ENCODE results near the gene LIN37. TPM values are rescaled to one million over a fixed set of nuclear protein-coding genes. Genes with fewer than 3 reads are reported as not detected.
"Not testable (repeated sequence)": the region's sequence is repeated elsewhere in the genome, so short reads cannot be mapped to it uniquely, and the experiment has no call there.

Gene LIN37
- total RNA-seq, 2 donors from 2014 or later = 12.6 to 13.6 TPM

DNA sequence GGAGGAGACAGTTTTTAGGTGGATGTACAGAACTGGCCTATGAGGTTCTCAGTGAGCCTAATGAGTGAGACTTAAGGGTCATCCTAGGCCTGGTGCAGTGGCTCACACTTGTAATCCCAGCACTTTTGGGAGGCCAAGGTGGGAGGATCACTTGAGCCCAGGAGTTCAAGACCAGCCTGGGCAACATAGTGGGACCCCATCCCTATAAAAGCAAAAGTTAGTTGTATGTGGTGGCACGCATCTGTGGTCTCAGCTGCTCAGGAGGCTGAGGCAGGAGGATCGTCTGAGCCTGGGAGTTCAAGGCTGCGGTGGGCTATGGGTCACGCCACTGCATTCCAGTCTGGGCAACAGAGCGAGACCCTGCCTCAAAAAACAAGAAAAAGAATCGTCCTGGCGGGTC lies 24.2 kb upstream of the LIN37 start:
- not testable (repeated sequence) for ATAC-seq; H3K36me3 Mint-ChIP-seq (ENCODE audit: low read depth); H3K27me3 Mint-ChIP-seq; H3K9me3 ChIP-seq (ENCODE audit: control insufficient read depth, low read length, poor library complexity, severe bottlenecking); H3K27ac Mint-ChIP-seq; DNase-seq; H3K4me3 Mint-ChIP-seq
- H3K4me1 Mint-ChIP-seq = peaks cover 22% of the 10 kb centered on the region

DNA sequence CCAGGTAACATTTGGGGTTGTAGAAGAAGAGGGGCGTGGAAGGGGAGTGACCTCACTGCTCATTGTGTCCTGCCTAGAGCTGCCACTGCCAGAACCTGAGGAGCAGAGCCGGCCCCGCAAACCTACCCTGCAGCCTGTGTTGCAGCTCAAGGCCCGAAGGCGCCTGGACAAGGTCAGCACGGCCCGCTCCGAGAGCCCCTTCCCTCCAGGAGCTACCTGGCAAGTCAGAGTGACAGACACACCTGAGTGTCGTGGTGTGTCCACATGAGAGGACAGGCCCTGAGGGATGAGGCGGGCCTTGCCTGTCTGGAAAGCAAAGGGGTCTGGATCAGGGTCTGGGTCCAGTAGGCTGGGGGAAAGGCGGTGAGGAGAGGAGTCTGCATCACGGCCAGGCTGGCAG lies 23.8 kb upstream of the LIN37 start:
- H3K27ac Mint-ChIP-seq = no peak overlapping the region
- peaks cover 18% of the 10 kb centered on the region for H3K4me1 Mint-ChIP-seq
- H3K9me3 ChIP-seq (ENCODE audit: control insufficient read depth, low read length, poor library complexity, severe bottlenecking) = no peaks in the 10 kb centered on the region
- H3K36me3 Mint-ChIP-seq (ENCODE audit: low read depth) = peaks cover 7% of the 10 kb centered on the region
- no peak for ATAC-seq
- no peak overlapping the region for H3K4me3 Mint-ChIP-seq
- no peak for DNase-seq
- H3K27me3 Mint-ChIP-seq = no peaks in the 10 kb centered on the region

DNA sequence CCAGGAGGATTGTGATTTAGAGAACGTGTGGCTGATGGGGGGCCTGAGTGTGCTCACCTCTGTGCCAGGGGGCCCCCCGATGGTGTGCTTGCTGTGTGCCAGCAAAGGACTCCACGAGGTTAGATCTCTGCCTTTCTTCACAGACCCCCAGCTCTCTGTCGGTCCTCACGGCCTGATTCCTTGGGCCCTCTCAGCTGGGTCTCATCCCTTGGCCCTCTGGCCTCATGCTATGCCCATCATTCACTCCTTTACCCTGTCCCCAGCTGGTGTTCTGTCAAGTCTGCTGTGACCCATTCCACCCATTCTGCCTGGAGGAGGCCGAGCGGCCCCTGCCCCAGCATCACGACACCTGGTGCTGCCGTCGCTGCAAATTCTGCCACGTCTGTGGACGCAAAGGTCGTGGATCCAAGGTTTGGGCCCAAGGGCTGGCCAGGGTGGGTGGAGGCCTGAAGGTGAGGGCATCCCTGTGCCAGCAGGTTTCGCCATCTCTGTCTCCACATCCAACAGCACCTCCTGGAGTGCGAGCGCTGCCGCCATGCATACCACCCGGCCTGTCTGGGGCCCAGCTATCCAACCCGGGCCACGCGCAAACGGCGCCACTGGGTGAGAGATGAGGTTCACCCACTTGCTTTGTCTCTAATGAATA lies 23.0 kb upstream of the LIN37 start:
- H3K4me3 Mint-ChIP-seq = no peak overlapping the region
- H3K4me1 Mint-ChIP-seq = peaks cover 18% of the 10 kb centered on the region
- ATAC-seq (no peak), DNase-seq (no peak)
- peaks cover 9% of the 10 kb centered on the region for H3K36me3 Mint-ChIP-seq (ENCODE audit: low read depth)
- H3K27ac Mint-ChIP-seq = no peak overlapping the region
- no peaks in the 10 kb centered on the region for H3K27me3 Mint-ChIP-seq
- no peaks in the 10 kb centered on the region for H3K9me3 ChIP-seq (ENCODE audit: control insufficient read depth, low read length, poor library complexity, severe bottlenecking)

DNA sequence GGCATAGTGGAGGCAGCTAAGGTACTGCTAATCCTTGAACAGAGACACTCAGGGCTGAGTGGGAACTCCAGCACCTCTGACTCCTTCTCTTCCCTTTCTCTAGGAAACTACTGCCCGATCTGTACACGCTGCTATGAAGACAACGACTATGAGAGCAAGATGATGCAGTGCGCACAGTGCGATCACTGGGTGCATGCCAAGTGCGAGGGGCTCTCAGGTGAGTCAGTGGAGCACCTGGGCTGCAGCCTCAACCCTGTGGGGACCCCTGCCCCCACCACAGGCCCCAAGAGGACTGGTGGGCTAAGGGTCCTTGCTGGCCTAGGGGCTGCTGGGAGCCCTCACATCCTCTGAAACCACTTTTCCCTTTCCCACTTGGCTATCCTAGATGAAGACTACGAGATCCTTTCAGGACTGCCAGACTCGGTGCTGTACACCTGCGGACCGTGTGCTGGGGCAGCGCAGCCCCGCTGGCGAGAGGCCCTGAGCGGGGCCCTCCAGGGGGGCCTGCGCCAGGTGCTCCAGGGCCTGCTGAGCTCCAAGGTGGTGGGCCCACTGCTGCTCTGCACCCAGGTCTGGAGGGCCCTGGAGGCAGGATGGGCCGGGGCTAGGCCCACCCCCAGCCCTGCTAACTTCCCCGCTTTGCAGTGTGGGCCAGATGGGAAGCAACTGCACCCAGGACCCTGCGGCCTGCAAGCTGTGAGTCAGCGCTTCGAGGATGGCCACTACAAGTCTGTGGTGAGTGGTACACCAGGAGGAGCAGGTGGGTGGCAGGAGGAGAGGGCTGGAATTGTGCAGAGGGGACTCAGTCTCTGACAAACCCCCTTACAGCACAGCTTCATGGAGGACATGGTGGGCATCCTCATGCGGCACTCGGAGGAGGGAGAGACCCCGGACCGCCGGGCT lies 21.1 kb upstream of the LIN37 start:
- Mint-ChIP-seq H3K4me3 (no peak overlapping the region), H3K27me3 (no peaks in the 10 kb centered on the region), H3K4me1 (peaks cover 22% of the 10 kb centered on the region), H3K36me3 (ENCODE audit: low read depth) (peaks cover 14% of the 10 kb centered on the region), H3K27ac (peak overlapping the region; percentile 80)
- ATAC-seq (no peak), DNase-seq (no peak)
- no peaks in the 10 kb centered on the region for H3K9me3 ChIP-seq (ENCODE audit: control insufficient read depth, low read length, poor library complexity, severe bottlenecking)

DNA sequence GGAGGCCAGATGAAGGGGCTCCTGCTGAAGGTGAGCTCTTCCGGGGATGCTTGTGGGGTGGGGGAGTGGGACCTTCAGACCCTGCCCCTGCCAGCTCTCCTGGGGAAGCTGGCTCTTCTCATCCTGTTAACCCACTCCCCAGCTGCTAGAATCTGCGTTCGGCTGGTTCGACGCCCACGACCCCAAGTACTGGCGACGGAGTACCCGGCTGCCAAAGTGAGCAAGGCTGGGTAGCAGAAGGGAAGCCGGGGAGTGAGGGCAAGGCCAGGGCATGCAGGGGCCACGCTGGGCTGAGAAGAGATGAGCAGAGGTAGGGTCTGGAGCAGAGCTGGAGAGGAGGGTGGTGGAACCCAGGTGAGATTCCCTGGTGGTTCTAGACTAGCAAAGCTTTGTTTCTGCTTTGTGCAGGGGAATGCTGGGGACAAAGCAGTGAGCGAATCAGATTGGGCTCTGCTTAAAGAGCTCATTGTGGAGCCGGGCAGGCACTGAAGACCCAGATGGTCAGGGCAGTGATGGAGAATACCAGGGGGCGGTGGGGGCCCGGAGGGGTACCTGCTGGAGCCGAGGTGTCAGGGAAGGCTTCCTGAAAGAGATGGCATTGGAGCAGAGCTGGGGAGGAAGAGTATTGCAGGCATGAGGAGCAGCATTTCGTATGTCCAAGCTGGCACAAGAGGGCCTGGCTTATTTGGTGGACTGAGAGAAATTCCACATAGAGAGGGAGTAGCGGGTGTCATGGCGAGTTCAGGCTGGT lies 20.2 kb upstream of the LIN37 start:
- no peaks in the 10 kb centered on the region for H3K27me3 Mint-ChIP-seq
- H3K36me3 Mint-ChIP-seq (ENCODE audit: low read depth) = peaks cover 14% of the 10 kb centered on the region
- peak overlapping the region; percentile 80 for H3K27ac Mint-ChIP-seq
- H3K9me3 ChIP-seq (ENCODE audit: control insufficient read depth, low read length, poor library complexity, severe bottlenecking) = no peaks in the 10 kb centered on the region
- peaks cover 21% of the 10 kb centered on the region for H3K4me1 Mint-ChIP-seq
- peak overlapping the region; percentile 59 for H3K4me3 Mint-ChIP-seq
- ATAC-seq (no peak), DNase-seq (no peak)

DNA sequence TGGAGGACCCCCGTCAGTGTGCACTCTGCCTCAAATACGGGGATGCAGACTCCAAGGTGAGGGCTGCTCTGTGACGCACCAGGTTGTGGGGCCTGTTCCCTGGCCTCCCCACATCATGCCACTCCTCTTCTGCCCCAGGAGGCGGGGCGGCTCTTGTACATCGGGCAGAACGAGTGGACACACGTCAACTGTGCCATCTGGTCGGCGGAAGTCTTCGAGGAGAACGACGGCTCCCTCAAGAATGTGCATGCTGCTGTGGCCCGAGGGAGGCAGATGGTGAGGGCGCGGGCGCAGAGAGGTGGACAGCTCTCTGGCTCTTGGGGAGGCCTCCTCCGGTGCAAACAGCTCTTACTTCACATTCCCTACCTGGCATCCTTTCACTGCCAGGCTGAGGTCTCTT lies 19.4 kb upstream of the LIN37 start:
- Mint-ChIP-seq H3K4me3 (no peak overlapping the region), H3K4me1 (peaks cover 21% of the 10 kb centered on the region), H3K27ac (peak overlapping the region; percentile 80), H3K27me3 (no peaks in the 10 kb centered on the region), H3K36me3 (ENCODE audit: low read depth) (peaks cover 14% of the 10 kb centered on the region)
- no peak for ATAC-seq
- DNase-seq = no peak
- no peaks in the 10 kb centered on the region for H3K9me3 ChIP-seq (ENCODE audit: control insufficient read depth, low read length, poor library complexity, severe bottlenecking)

DNA sequence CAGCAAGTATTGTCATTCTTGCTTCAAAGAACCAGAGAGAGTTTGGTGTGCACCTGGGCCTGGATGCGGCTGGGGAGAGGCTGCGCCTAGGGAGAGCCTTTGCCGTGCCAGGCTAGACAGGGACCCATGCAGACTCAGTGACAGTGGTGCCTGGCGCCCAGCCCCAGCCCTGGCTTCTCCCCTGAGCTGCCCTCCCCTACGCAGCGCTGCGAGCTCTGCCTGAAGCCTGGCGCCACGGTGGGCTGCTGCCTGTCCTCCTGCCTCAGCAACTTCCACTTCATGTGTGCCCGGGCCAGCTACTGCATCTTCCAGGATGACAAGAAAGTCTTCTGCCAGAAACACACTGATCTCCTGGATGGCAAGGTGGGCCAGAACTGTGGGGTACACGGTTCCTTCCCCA lies 18.6 kb upstream of the LIN37 start:
- Mint-ChIP-seq H3K4me3 (no peak overlapping the region), H3K27ac (no peak overlapping the region), H3K4me1 (peaks cover 26% of the 10 kb centered on the region), H3K27me3 (no peaks in the 10 kb centered on the region), H3K36me3 (ENCODE audit: low read depth) (peaks cover 14% of the 10 kb centered on the region)
- DNase-seq (no peak), ATAC-seq (no peak)
- H3K9me3 ChIP-seq (ENCODE audit: control insufficient read depth, low read length, poor library complexity, severe bottlenecking) = no peaks in the 10 kb centered on the region

DNA sequence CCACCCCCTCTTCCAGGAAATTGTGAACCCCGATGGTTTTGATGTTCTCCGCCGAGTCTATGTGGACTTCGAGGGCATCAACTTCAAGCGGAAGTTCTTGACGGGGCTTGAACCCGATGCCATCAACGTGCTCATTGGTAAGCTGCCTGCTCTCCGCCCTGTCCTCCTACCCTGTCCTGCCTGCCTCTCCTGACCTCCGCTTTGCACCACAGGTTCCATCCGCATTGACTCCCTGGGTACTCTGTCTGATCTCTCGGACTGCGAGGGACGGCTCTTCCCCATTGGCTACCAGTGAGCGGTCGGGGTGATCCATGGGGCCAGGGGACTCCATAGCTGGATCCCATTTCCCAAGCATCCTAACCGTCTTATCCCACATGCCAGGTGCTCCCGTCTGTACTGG lies 18.1 kb upstream of the LIN37 start:
- Mint-ChIP-seq H3K27me3 (no peaks in the 10 kb centered on the region), H3K27ac (no peak overlapping the region), H3K4me1 (peaks cover 26% of the 10 kb centered on the region), H3K36me3 (ENCODE audit: low read depth) (peaks cover 14% of the 10 kb centered on the region), H3K4me3 (no peak overlapping the region)
- no peak for DNase-seq
- no peak for ATAC-seq
- H3K9me3 ChIP-seq (ENCODE audit: control insufficient read depth, low read length, poor library complexity, severe bottlenecking) = no peaks in the 10 kb centered on the region

DNA sequence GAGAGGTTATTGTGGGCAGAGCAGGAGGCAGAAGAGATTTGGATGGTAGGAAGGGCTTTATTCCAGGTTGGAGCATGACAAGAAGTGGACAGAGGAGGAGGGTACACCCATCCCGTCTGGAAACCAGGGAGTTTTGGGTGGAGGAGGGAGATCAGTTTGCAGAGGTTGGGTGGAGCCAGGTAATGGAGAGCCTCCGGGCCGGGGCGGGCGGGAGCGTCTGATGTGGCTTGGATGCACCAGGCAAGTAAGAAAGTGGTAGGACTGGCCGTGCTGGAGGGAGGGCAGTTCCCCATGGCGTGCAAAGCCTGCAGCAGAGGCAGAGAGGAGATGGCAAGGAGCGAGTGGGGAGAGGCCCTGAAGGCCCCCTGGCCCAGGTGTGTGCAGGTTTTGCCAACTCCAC lies 17.0 kb upstream of the LIN37 start:
- no peaks in the 10 kb centered on the region for H3K27me3 Mint-ChIP-seq
- peaks cover 29% of the 10 kb centered on the region for H3K4me1 Mint-ChIP-seq
- H3K4me3 Mint-ChIP-seq = peak overlapping the region; percentile 49
- DNase-seq = no peak
- no peaks in the 10 kb centered on the region for H3K9me3 ChIP-seq (ENCODE audit: control insufficient read depth, low read length, poor library complexity, severe bottlenecking)
- no peak overlapping the region for H3K27ac Mint-ChIP-seq
- ATAC-seq = no peak
- H3K36me3 Mint-ChIP-seq (ENCODE audit: low read depth) = peaks cover 11% of the 10 kb centered on the region

DNA sequence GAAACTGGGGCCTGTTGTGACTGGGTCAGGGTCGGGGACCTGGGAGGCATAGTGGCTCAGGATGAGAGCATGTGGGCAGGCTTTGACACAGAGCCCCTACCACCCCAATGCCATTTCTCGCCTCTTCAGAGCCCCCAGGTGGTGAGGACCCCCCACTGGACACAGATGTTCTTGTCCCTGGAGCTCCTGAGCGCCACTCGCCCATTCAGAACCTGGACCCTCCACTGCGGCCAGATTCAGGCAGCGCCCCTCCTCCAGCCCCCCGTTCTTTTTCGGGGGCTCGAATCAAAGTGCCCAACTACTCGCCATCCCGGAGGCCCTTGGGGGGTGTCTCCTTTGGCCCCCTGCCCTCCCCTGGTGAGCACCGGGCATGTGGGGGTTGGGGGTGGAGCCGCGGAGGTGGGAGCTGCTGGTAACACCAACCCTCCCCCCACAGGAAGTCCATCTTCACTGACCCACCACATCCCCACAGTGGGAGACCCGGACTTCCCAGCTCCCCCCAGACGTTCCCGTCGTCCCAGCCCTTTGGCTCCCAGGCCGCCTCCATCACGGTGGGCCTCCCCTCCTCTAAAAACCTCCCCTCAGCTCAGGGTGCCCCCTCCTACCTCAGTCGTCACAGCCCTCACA lies 16.5 kb upstream of the LIN37 start:
- Mint-ChIP-seq H3K27me3 (no peaks in the 10 kb centered on the region), H3K36me3 (ENCODE audit: low read depth) (peaks cover 11% of the 10 kb centered on the region), H3K4me3 (no peak overlapping the region), H3K27ac (no peak overlapping the region), H3K4me1 (peaks cover 34% of the 10 kb centered on the region)
- no peaks in the 10 kb centered on the region for H3K9me3 ChIP-seq (ENCODE audit: control insufficient read depth, low read length, poor library complexity, severe bottlenecking)
- DNase-seq (no peak), ATAC-seq (no peak)

DNA sequence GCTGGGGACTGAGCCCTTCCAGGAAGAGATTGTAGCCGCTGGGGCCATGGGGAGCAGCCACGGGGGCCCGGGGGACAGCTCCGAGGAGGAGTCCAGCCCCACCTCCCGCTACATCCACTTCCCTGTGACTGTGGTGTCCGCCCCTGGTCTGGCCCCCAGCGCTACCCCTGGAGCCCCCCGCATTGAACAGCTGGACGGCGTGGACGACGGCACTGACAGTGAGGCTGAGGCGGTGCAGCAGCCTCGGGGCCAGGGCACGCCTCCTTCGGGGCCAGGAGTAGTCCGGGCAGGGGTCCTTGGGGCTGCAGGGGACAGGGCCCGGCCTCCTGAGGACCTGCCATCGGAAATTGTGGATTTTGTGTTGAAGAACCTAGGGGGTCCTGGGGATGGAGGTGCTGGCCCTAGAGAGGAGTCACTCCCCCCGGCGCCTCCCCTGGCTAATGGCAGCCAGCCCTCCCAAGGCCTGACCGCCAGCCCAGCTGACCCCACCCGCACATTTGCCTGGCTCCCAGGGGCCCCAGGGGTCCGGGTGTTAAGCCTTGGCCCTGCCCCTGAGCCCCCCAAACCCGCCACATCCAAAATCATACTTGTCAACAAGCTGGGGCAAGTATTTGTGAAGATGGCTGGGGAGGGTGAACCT lies 15.7 kb upstream of the LIN37 start:
- no peak overlapping the region for H3K27ac Mint-ChIP-seq
- ATAC-seq (no peak), DNase-seq (no peak)
- peaks cover 39% of the 10 kb centered on the region for H3K4me1 Mint-ChIP-seq
- H3K9me3 ChIP-seq (ENCODE audit: control insufficient read depth, low read length, poor library complexity, severe bottlenecking) = no peaks in the 10 kb centered on the region
- H3K36me3 Mint-ChIP-seq (ENCODE audit: low read depth) = peaks cover 11% of the 10 kb centered on the region
- no peaks in the 10 kb centered on the region for H3K27me3 Mint-ChIP-seq
- H3K4me3 Mint-ChIP-seq = no peak overlapping the region

DNA sequence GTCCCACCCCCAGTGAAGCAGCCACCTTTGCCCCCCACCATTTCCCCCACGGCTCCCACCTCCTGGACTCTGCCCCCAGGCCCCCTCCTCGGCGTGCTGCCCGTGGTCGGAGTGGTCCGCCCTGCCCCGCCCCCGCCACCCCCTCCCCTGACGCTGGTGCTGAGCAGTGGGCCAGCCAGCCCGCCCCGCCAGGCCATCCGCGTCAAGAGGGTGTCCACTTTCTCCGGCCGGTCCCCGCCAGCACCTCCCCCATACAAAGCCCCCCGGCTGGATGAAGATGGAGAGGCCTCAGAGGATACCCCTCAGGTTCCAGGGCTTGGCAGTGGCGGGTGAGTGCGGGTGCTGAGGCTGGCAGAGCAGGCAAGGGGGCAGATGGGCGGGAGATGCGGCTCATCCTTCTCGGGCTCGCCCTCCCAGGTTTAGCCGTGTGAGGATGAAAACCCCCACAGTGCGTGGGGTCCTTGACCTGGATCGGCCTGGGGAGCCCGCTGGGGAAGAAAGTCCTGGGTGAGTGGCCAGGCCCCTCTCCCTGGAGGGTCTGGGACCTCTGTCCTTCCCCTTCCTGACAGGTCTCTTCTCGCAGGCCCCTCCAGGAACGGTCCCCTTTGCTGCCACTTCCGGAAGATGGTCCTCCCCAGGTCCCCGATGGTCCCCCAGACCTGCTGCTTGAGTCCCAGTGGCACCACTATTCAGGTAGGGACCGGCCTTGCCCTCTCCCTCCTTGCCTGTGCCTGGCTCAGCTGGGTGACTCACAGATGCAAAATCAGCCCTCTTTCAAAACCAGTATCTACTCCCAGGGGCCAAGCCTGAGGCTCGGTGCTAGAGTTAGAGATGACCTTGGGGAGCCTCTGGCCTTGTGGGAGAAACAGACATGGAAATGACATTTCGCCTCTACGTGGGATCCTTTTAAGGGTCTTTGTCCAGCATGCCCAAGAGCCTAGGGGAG lies 14.9 kb upstream of the LIN37 start:
- ATAC-seq = no peak

More for the DNA sequence above, 14.9 kb upstream of the LIN37 start:
- no peaks in the 10 kb centered on the region for H3K9me3 ChIP-seq (ENCODE audit: control insufficient read depth, low read length, poor library complexity, severe bottlenecking)
- H3K27me3 Mint-ChIP-seq = no peaks in the 10 kb centered on the region
- DNase-seq = no peak
- H3K27ac Mint-ChIP-seq = peak overlapping the region; percentile 86
- H3K36me3 Mint-ChIP-seq (ENCODE audit: low read depth) = peaks cover 11% of the 10 kb centered on the region
- H3K4me3 Mint-ChIP-seq = no peak overlapping the region
- H3K4me1 Mint-ChIP-seq = peaks cover 33% of the 10 kb centered on the region
